ENCODE data around the gene EVA1C.
"Not testable (repeated sequence)": the region's sequence is repeated elsewhere in the genome, so short reads cannot be mapped to it uniquely, and the experiment has no call there.

GRCh38 chr21:32432982-32433660 is 20.6 kb downstream of the EVA1C start:
- TF ChIP-seq CTCF (conservative IDR thresholded peaks at IDR 0.05; ENCODE audit: low read length); EZH2phosphoT487 (IDR thresholded peaks at IDR 0.05; ENCODE audit: borderline replicate concordance): not testable (repeated sequence)
